NCI-H2107 treated with DMSO at 0.1 percent for 48 hours (cell line): ENCODE measurements around the gene HP.

Experiments used
- DNase-seq: peaks from one replicate; lab custom pipeline; 2025; ENCODE audit not compliant: unreplicated experiment; lab: John Stamatoyannopoulos, UW

Gene HP

GRCh38 chr16:72085002-72085401 is 30.7 kb downstream of the HP start:
- no peak for DNase-seq

GRCh38 chr16:72091217-72091616 is 36.9 kb downstream of the HP start:
- DNase-seq = no peak

- DNase-seq = no peak
Observed at GRCh38 chr16:72092832-72093447, 38.6 kb downstream of the HP start.

GRCh38 chr16:72093448-72094265 is 39.4 kb downstream of the HP start, which contains the start of the genes DHX38 and TXNL4B:
TSS of gene DHX38 (plus strand) at chr16:72093847. CDS start at chr16:72096158, 2,311 bp downstream.
TSS of gene TXNL4B (minus strand) at chr16:72093620. CDS start at chr16:72090749, 2,871 bp downstream.
- peak; percentile 98 for DNase-seq

GRCh38 chr16:72094266-72094610 is 39.9 kb downstream of the HP start:
- no peak for DNase-seq

GRCh38 chr16:72098936-72099335 is 44.6 kb downstream of the HP start:
- DNase-seq = no peak

GRCh38 chr16:72099377-72099818 is 45.1 kb downstream of the HP start:
- peak; percentile 27 for DNase-seq

- DNase-seq = no peak
Observed at GRCh38 chr16:72101195-72101594, 46.9 kb downstream of the HP start.

GRCh38 chr16:72104905-72105304 is 50.6 kb downstream of the HP start:
- no peak for DNase-seq

GRCh38 chr16:72105978-72106377 is 51.7 kb downstream of the HP start:
- no peak for DNase-seq

GRCh38 chr16:72107371-72107770 is 53.1 kb downstream of the HP start:
- DNase-seq = no peak

GRCh38 chr16:72108353-72109102 is 54.2 kb downstream of the HP start:
- no peak for DNase-seq

- DNase-seq = no peak
Observed at GRCh38 chr16:72109300-72109699, 55.0 kb downstream of the HP start.

- DNase-seq = no peak
Observed at GRCh38 chr16:72109966-72110530, 55.7 kb downstream of the HP start.
